ENCODE measurements around the gene TRIM43B.
"Not testable (repeated sequence)": the region's sequence is repeated elsewhere in the genome, so short reads cannot be mapped to it uniquely, and the experiment has no call there.

TRIM43B gene

GRCh38 chr2:95433373-95433772 is 51.2 kb downstream of the TRIM43B start:
- DNase-seq: not testable (repeated sequence)

GRCh38 chr2:95429748-95430467 is 54.6 kb downstream of the TRIM43B start:
- DNase-seq: not testable (repeated sequence)

GRCh38 chr2:95427196-95427867 is 57.2 kb downstream of the TRIM43B start:
- not testable (repeated sequence) for DNase-seq

Data from COR-L47 (cell line).